Measurements from ENCODE around the gene NCOA5.

Gene NCOA5

GRCh38 chr20:46057856-46058598 is 31.7 kb downstream of the NCOA5 start:
- H3K27me3 ChIP-seq (ENCODE audit: low read depth): peaks cover 7% of the 10 kb centered on the region; the same call in 1 of the 2 replicates
- H3K4me1 ChIP-seq: no peaks in the 10 kb centered on the region
- H3K9me3 ChIP-seq: no peaks in the 10 kb centered on the region
- in situ Hi-C loops (cut with MboI; ENCODE audit: low sequenced_read_pairs): no loop called here
- H3K4me3 ChIP-seq: no peak overlapping the region
- DNase-seq (ENCODE audit: low spot score in 2 of 2): no peak
- peaks cover 2% of the 10 kb centered on the region for H3K36me3 ChIP-seq (replicated peaks)

GRCh38 chr20:46056970-46057855 is 32.5 kb downstream of the NCOA5 start:
- Histone ChIP-seq H3K4me3 (no peak overlapping the region), H3K9me3 (no peaks in the 10 kb centered on the region), H3K4me1 (no peaks in the 10 kb centered on the region), H3K27me3 (ENCODE audit: low read depth) (peaks cover 7% of the 10 kb centered on the region; the same call in 1 of the 2 replicates), H3K36me3 (replicated peaks) (no peaks in the 10 kb centered on the region; the same call in none of the 2 replicates)
- DNase-seq (ENCODE audit: low spot score in 2 of 2): peak; percentile 9 to 72
- in situ Hi-C loops (cut with MboI; ENCODE audit: low sequenced_read_pairs): no loop called here

GRCh38 chr20:46056027-46056833 is 33.5 kb downstream of the NCOA5 start:
- in situ Hi-C loops (cut with MboI; ENCODE audit: low sequenced_read_pairs): no loop called here
- Histone ChIP-seq H3K4me1 (no peaks in the 10 kb centered on the region), H3K4me3 (no peak overlapping the region), H3K9me3 (no peaks in the 10 kb centered on the region), H3K27me3 (ENCODE audit: low read depth) (peaks cover 7% of the 10 kb centered on the region; the same call in 1 of the 2 replicates), H3K36me3 (replicated peaks) (no peaks in the 10 kb centered on the region; the same call in 1 of the 2 replicates)
- DNase-seq (ENCODE audit: low spot score in 2 of 2): no peak

- Histone ChIP-seq H3K4me1 (no peaks in the 10 kb centered on the region), H3K36me3 (replicated peaks) (no peaks in the 10 kb centered on the region), H3K27me3 (ENCODE audit: low read depth) (peaks cover 7% of the 10 kb centered on the region; the same call in 1 of the 2 replicates), H3K4me3 (no peak overlapping the region), H3K9me3 (no peaks in the 10 kb centered on the region)
- in situ Hi-C loops (cut with MboI; ENCODE audit: low sequenced_read_pairs): no loop called here
- DNase-seq (ENCODE audit: low spot score in 2 of 2): no peak
These were observed 34.5 kb downstream of the NCOA5 start for GRCh38 chr20:46055269-46055668.

GRCh38 chr20:46054606-46055005 is 35.2 kb downstream of the NCOA5 start:
- H3K27me3 ChIP-seq (ENCODE audit: low read depth): peaks cover 7% of the 10 kb centered on the region
- no peak overlapping the region for H3K4me3 ChIP-seq
- H3K36me3 ChIP-seq (replicated peaks): no peaks in the 10 kb centered on the region
- no peak for DNase-seq (ENCODE audit: low spot score in 2 of 2)
- H3K9me3 ChIP-seq: no peaks in the 10 kb centered on the region
- H3K4me1 ChIP-seq: no peaks in the 10 kb centered on the region
- in situ Hi-C loops (cut with MboI; ENCODE audit: low sequenced_read_pairs): no loop called here

GRCh38 chr20:46053416-46053815 is 36.3 kb downstream of the NCOA5 start:
- Histone ChIP-seq H3K36me3 (replicated peaks) (no peaks in the 10 kb centered on the region), H3K27me3 (ENCODE audit: low read depth) (peaks cover 12% of the 10 kb centered on the region), H3K9me3 (no peaks in the 10 kb centered on the region), H3K4me1 (no peaks in the 10 kb centered on the region), H3K4me3 (no peak overlapping the region)
- in situ Hi-C loops (cut with MboI; ENCODE audit: low sequenced_read_pairs): no loop called here
- DNase-seq (ENCODE audit: low spot score in 2 of 2): no peak

GRCh38 chr20:46051556-46052308 is 38.0 kb downstream of the NCOA5 start:
- Histone ChIP-seq H3K4me1 (no peaks in the 10 kb centered on the region), H3K27me3 (ENCODE audit: low read depth) (peaks cover 8% of the 10 kb centered on the region; the same call in 1 of the 2 replicates), H3K4me3 (no peak overlapping the region), H3K9me3 (no peaks in the 10 kb centered on the region), H3K36me3 (replicated peaks) (no peaks in the 10 kb centered on the region)
- in situ Hi-C loops (cut with MboI; ENCODE audit: low sequenced_read_pairs): no loop called here
- DNase-seq (ENCODE audit: low spot score in 2 of 2): no peak

GRCh38 chr20:46050885-46051284 is 38.9 kb downstream of the NCOA5 start:
- in situ Hi-C loops (cut with MboI; ENCODE audit: low sequenced_read_pairs): no loop called here
- no peaks in the 10 kb centered on the region for H3K36me3 ChIP-seq (replicated peaks)
- peaks cover 10% of the 10 kb centered on the region; the same call in 1 of the 2 replicates for H3K27me3 ChIP-seq (ENCODE audit: low read depth)
- no peak overlapping the region for H3K4me3 ChIP-seq
- H3K9me3 ChIP-seq: no peaks in the 10 kb centered on the region
- no peaks in the 10 kb centered on the region for H3K4me1 ChIP-seq
- DNase-seq (ENCODE audit: low spot score in 2 of 2): no peak

GRCh38 chr20:46050444-46050843 is 39.3 kb downstream of the NCOA5 start:
- in situ Hi-C loops (cut with MboI; ENCODE audit: low sequenced_read_pairs): no loop called here
- no peak for DNase-seq (ENCODE audit: low spot score in 2 of 2)
- Histone ChIP-seq H3K9me3 (no peaks in the 10 kb centered on the region), H3K4me1 (no peaks in the 10 kb centered on the region), H3K4me3 (no peak overlapping the region), H3K36me3 (replicated peaks) (no peaks in the 10 kb centered on the region), H3K27me3 (ENCODE audit: low read depth) (peaks cover 10% of the 10 kb centered on the region; the same call in 1 of the 2 replicates)

- H3K9me3 ChIP-seq: no peaks in the 10 kb centered on the region
- H3K4me1 ChIP-seq: no peaks in the 10 kb centered on the region
- H3K27me3 ChIP-seq (ENCODE audit: low read depth): peaks cover 10% of the 10 kb centered on the region; the same call in 1 of the 2 replicates
- DNase-seq (ENCODE audit: low spot score in 2 of 2): no peak
- H3K36me3 ChIP-seq (replicated peaks): no peaks in the 10 kb centered on the region
- in situ Hi-C loops (cut with MboI; ENCODE audit: low sequenced_read_pairs): no loop called here
- no peak overlapping the region for H3K4me3 ChIP-seq
These were observed 39.9 kb downstream of the NCOA5 start for GRCh38 chr20:46049815-46050214.

GRCh38 chr20:46049190-46049589 is 40.6 kb downstream of the NCOA5 start:
- H3K9me3 ChIP-seq: no peaks in the 10 kb centered on the region
- no peak overlapping the region for H3K4me3 ChIP-seq
- no peaks in the 10 kb centered on the region for H3K4me1 ChIP-seq
- H3K36me3 ChIP-seq (replicated peaks): no peaks in the 10 kb centered on the region
- DNase-seq (ENCODE audit: low spot score in 2 of 2): no peak
- in situ Hi-C loops (cut with MboI; ENCODE audit: low sequenced_read_pairs): no loop called here
- H3K27me3 ChIP-seq (ENCODE audit: low read depth): peaks cover 10% of the 10 kb centered on the region; the same call in 1 of the 2 replicates

- H3K9me3 ChIP-seq: no peaks in the 10 kb centered on the region
- no peaks in the 10 kb centered on the region for H3K4me1 ChIP-seq
- no peak for DNase-seq (ENCODE audit: low spot score in 2 of 2)
- H3K27me3 ChIP-seq (ENCODE audit: low read depth): peaks cover 13% of the 10 kb centered on the region; the same call in 1 of the 2 replicates
- no peak overlapping the region for H3K4me3 ChIP-seq
- H3K36me3 ChIP-seq (replicated peaks): no peaks in the 10 kb centered on the region
- in situ Hi-C loops (cut with MboI; ENCODE audit: low sequenced_read_pairs): no loop called here
These were observed 41.9 kb downstream of the NCOA5 start for GRCh38 chr20:46047821-46048220.

Measured in HAP-1 (cell line).